ENCODE results near the gene CFAP69.

- TF ChIP-seq CTCF (IDR thresholded peaks at IDR 0.05): no peak
- no peak for TF ChIP-seq MAX (CRISPR knock-in tag; IDR thresholded peaks at IDR 0.05)
- no peak for TF ChIP-seq ELF4 (CRISPR knock-in tag; IDR thresholded peaks at IDR 0.05; ENCODE audit: low read depth)
- no peak for TF ChIP-seq ATF6 (CRISPR knock-in tag; IDR thresholded peaks at IDR 0.05)
- TF ChIP-seq NR3C1 (CRISPR knock-in tag; conservative IDR thresholded peaks at IDR 0.05; ENCODE audit: low read depth): no peak
These were observed 35.2 kb upstream of the CFAP69 start for GRCh38 chr7:90209776-90210175.

All from WTC11 (cell line).